ENCODE results near the gene CPEB4.
A peak's percentile ranks its signal among the peaks of the same experiment; 100 is the strongest.

Gene CPEB4

DNA sequence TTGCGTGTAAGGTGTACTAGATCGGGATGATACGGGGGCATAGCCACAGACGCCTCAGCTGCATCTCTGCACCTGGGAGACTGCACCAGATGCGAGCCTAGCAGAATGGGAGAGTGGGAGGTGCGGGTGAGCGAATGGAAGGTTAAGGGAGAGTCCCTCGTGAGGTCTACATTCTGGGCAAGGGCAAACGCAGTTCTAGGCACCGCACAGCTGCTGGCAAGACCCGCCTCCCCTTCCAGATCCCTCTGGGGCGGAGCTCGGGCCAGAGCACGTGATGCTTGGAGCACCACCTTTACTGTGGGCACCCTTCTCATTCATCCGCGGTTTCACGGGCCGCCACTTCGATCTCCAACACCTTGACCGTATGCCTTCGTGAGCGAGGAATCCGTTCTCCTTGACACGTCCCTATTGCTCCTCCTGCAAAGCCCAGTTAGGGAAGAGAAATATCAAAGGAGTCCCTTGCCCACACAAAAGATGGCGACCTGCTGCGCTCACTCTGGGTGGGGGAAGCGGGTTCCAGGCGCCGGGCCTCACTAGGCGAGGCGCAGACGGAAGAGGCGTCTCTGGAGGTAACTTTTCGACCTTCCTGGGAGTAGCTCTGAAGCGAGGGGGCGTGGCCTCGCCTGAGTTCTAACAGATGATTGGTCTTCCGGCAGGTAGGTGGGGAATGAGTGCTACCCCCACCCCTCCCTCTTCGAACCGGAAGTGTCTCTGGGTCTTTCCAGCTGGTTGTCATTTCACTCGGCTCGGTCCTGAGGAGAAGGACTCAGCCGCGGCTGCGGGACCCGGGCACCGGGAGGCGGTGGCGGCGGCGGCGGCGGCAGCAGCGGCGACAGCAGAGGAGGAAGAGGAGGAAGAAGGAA is at the start of gene CPEB4:
Gene CPEB4, plus strand, starts transcription at position 740 of the 863 bp plus-strand sequence. CDS start 1,385 bp downstream, outside the sequence.
- ATAC-seq: peak; percentile 98
- TF ChIP-seq BACH2 (CRISPR knock-in tag; IDR thresholded peaks at IDR 0.05; ENCODE audit: borderline replicate concordance) (no peak), CSDC2 (CRISPR knock-in tag; IDR thresholded peaks at IDR 0.05) (peak; percentile 77; the same call in 1 of the 2 replicates), ZFP3 (CRISPR knock-in tag; IDR thresholded peaks at IDR 0.05) (peak; percentile 59), ISL1 (CRISPR knock-in tag; IDR thresholded peaks at IDR 0.05) (no peak)
- TF ChIP-seq, protein P1, sequence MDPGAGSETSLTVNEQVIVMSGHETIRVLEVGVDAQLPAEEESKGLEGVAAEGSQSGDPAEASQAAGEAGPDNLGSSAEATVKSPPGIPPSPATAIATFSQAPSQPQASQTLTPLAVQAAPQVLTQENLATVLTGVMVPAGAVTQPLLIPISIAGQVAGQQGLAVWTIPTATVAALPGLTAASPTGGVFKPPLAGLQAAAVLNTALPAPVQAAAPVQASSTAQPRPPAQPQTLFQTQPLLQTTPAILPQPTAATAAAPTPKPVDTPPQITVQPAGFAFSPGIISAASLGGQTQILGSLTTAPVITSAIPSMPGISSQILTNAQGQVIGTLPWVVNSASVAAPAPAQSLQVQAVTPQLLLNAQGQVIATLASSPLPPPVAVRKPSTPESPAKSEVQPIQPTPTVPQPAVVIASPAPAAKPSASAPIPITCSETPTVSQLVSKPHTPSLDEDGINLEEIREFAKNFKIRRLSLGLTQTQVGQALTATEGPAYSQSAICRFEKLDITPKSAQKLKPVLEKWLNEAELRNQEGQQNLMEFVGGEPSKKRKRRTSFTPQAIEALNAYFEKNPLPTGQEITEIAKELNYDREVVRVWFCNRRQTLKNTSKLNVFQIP (CRISPR knock-in tag; IDR thresholded peaks at IDR 0.05; ENCODE audit: borderline replicate concordance, low read depth): no peak
- TF ChIP-seq, protein P2, sequence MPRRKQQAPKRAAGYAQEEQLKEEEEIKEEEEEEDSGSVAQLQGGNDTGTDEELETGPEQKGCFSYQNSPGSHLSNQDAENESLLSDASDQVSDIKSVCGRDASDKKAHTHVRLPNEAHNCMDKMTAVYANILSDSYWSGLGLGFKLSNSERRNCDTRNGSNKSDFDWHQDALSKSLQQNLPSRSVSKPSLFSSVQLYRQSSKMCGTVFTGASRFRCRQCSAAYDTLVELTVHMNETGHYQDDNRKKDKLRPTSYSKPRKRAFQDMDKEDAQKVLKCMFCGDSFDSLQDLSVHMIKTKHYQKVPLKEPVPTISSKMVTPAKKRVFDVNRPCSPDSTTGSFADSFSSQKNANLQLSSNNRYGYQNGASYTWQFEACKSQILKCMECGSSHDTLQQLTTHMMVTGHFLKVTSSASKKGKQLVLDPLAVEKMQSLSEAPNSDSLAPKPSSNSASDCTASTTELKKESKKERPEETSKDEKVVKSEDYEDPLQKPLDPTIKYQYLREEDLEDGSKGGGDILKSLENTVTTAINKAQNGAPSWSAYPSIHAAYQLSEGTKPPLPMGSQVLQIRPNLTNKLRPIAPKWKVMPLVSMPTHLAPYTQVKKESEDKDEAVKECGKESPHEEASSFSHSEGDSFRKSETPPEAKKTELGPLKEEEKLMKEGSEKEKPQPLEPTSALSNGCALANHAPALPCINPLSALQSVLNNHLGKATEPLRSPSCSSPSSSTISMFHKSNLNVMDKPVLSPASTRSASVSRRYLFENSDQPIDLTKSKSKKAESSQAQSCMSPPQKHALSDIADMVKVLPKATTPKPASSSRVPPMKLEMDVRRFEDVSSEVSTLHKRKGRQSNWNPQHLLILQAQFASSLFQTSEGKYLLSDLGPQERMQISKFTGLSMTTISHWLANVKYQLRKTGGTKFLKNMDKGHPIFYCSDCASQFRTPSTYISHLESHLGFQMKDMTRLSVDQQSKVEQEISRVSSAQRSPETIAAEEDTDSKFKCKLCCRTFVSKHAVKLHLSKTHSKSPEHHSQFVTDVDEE (CRISPR knock-in tag; IDR thresholded peaks at IDR 0.05): peak; percentile 83
- TF ChIP-seq, protein P3, sequence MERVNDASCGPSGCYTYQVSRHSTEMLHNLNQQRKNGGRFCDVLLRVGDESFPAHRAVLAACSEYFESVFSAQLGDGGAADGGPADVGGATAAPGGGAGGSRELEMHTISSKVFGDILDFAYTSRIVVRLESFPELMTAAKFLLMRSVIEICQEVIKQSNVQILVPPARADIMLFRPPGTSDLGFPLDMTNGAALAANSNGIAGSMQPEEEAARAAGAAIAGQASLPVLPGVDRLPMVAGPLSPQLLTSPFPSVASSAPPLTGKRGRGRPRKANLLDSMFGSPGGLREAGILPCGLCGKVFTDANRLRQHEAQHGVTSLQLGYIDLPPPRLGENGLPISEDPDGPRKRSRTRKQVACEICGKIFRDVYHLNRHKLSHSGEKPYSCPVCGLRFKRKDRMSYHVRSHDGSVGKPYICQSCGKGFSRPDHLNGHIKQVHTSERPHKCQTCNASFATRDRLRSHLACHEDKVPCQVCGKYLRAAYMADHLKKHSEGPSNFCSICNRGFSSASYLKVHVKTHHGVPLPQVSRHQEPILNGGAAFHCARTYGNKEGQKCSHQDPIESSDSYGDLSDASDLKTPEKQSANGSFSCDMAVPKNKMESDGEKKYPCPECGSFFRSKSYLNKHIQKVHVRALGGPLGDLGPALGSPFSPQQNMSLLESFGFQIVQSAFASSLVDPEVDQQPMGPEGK (CRISPR knock-in tag; IDR thresholded peaks at IDR 0.05; ENCODE audit: borderline replicate concordance): no peak

DNA sequence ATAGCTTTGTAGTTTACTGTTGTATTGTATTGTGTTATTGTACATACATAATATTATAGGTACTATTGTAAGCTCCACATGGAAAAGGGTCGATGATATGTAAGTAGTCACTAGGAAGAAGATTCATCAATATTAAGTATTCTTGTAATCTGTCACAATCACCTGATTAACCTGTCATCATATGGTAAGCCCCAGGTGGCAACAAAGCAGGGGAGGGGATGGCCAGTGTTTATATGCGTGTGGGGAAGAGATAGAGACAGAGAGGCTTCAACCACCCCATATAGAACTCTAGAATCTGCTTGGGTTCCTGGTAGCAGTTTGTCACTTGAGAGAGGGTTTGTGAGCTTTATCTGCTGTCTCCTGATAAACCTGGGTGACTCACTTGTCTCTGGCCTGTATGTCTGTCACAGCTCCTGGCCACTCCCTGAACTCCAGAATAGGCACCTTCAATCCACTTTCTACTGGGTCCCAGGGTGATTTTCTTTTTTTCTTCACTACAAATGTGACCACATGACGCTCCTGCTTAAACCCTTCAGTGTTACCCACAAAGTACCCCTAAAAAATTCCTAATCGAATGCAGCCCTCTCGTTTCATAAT is 48.9 kb upstream of the CPEB4 start:
- TF ChIP-seq ZFP30 (CRISPR knock-in tag; IDR thresholded peaks at IDR 0.05) (no peak), RARB (CRISPR knock-in tag; IDR thresholded peaks at IDR 0.05) (no peak), ARNTL (CRISPR knock-in tag; IDR thresholded peaks at IDR 0.05; ENCODE audit: borderline replicate concordance, low read depth) (no peak), ZNF565 (CRISPR knock-in tag; conservative IDR thresholded peaks at IDR 0.05; ENCODE audit: low read depth) (no peak), CSDC2 (CRISPR knock-in tag; IDR thresholded peaks at IDR 0.05) (no peak), ESRRG (CRISPR knock-in tag; IDR thresholded peaks at IDR 0.05) (no peak), ZNF70 (CRISPR knock-in tag; IDR thresholded peaks at IDR 0.05) (no peak), ZFP3 (CRISPR knock-in tag; IDR thresholded peaks at IDR 0.05) (no peak), OSR1 (CRISPR knock-in tag; IDR thresholded peaks at IDR 0.05) (no peak), ZC3H10 (CRISPR knock-in tag; IDR thresholded peaks at IDR 0.05) (no peak), SNAI2 (CRISPR knock-in tag; IDR thresholded peaks at IDR 0.05) (no peak), GLIS3 (CRISPR knock-in tag; IDR thresholded peaks at IDR 0.05) (no peak)
- TF ChIP-seq, protein P2 (CRISPR knock-in tag; IDR thresholded peaks at IDR 0.05): no peak
- TF ChIP-seq, protein P1 (CRISPR knock-in tag; IDR thresholded peaks at IDR 0.05; ENCODE audit: borderline replicate concordance, low read depth): no peak
- TF ChIP-seq, protein P3 (CRISPR knock-in tag; IDR thresholded peaks at IDR 0.05; ENCODE audit: borderline replicate concordance): no peak
- ATAC-seq: no peak

All from SK-N-SH treated with all-trans-retinoic acid at 6 μM for 48 hours (cell line).